Fibroblast of skin of back (primary cell): ENCODE results near the gene IL1R2.

ENCODE experiments used
- DNase-seq: peaks from one replicate; pipeline ENCODE4 v3.0.0-alpha.2; 2013

IL1R2 gene

DNA sequence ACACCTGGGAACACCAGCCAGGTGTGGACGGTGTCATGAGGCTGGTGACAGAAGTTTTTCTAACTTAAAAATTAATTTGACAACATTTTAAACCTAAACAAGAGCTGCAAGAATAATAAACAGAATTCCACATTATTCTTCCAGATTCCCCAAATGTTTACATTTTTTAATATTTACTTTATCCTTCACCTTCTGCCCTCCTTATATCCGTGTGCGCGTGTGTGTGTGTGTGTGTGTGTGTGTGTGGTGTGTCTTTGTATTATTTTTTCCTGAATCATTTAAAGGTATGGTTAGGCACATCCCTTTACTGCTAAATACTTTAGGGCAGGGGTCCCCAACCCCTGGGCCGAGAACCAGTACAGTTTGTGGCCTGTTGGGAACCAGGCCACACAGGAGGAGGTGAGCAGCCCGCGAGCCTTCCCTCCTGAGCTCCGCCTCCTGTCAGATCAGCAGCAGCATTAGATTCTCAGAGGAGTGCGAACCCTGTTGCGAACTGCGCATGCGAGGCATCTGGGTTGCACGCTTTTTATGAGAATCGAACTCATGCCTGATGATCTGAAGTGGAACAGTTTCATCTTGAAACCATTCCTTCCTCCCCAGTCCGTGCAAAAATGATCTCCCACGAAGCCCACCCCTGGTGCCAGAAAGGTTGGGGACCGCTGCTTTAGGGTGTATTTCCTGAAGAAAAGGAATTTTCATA, 16.4 kb upstream of the IL1R2 start:
- no peak for DNase-seq

DNA sequence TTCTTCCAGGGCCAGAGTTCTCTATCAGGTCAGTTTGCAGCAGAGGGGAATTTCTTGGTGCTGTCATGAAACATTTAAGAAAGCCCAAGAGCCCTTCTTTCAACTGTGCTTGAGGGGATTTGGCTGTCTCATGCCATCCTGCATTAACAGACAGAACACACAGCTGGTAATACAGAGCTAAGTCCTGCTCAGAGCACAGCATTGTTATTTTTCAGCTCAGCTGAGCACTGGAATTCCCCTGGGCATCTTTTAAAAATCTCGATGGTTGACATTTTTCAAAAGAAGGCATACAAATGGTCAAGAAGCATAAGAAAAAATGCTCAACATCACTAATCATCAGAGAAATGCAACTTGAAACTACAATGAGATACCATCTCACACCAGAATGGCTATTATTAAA, 14.9 kb upstream of the IL1R2 start:
- DNase-seq = peak; percentile 45

DNA sequence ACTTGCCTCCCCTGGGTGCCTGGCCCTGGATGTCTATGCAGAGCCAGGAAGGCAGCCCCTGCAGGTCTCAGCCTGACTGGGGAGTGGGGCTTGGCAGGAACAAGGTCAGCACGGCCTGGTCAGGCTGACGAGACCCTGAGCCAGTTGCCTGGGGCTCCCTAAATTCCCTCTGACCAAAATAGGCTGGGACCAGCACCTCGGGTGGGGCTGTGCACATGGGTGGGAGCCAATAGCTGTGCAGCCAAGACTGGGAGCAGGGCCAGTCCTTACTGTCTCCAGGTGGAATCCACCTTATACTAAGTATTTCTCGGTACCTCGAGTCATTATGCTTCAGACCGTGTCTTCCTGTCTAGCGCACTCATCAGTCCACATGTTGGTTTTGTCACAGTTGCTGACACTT, 11.4 kb upstream of the IL1R2 start:
- no peak for DNase-seq

DNA sequence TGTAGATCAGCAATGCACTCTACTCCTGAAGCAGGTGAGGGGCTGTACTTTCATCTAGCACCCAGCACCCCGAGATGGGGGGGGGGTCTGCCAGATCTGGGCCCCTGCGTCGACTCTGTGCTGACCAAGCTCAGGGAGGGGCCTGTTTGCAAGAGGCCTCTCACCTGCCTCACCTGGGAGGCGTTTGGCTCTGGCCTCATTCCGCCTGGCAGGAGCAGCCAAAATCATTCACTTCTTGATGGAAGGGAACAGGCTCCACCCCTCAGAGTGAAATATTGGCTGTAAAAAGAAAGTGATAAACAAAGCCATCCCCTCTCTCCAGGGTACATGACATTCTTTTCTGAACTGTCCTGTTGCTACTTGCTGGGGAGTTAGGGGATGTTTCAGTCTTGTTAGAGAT, 10.7 kb upstream of the IL1R2 start:
- no peak for DNase-seq

DNA sequence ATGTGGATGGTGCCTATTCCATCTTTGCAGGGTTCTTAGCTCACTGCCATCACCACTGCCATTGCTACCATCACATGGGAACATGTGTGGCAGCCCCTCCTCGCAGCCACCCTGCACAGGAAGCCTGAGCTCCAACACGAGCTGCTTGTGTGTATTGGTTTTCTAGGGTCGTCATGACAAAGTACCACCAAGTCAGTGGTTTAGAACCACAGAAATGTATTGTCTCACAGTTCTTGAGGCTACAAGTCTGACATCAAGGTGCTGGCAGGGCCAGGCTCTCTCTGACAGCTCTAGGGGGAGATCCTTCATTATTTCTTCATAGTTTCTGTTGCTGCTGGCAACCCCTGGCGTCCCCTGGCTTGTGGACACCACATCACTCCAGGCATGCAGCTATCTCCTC, 10.3 kb upstream of the IL1R2 start:
- DNase-seq = no peak

DNA sequence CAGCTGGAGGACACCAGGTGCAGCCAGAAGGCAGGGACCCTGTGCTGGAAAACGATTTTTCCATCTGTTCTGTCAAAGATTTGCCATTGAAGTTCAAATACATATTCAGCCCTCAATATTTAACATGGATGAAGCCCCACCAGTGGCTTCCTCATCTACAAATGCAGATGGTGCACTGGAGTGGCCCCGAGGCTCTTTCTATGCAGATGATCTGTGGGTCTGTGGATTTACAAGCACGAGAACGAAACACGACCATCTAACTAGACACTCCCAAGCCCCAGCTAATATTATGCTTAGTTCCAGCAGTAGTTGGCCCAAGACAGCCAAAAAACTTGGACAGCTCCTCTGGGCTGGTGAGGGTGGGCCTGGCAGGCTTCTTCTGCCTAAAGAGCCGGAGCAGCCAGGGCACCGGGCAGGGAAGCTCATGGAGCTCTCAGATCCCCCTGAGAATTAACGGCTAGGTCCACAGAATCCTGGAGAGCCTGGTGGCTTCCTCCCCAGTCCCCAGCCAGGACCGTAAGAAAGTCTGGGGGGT, 9.2 kb upstream of the IL1R2 start:
- DNase-seq = no peak

DNA sequence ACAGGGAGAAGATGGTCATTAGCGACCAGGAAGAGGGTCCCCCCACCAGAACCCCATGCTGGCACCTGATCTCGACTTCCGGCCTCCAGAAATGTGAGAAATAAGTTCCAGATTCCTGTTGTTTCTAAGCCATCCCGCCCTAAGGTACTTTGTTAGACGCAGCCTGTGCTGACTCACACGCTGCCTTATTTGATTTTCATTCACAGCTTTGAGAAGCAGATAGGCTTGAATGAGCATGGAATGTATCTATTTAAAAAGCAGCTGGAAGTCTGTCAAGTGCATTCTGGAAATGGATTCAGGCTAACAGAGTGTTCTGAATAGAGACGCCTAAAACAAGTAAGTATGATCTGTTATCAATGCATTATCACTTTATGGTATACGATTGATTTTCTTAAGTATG, 8.3 kb upstream of the IL1R2 start:
- peak; percentile 44 for DNase-seq

DNA sequence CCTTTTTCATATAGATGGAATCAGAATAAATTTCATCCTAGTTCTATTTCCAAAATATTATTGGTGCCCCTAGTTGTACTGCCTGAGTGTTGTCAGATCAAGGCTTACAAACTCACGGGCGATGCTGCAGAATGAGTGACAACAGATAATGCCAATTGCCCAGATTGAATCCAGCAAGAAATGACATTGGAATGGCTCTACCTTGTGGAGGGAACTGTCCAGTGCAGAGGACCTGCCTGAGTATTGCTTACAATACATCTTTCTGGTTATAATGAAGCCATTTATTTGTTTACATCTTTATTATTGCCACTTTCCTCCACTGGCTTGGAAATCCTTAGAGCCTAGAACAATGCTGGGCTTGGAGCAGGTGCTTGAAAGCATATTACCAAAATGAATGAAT, 7.8 kb upstream of the IL1R2 start:
- no peak for DNase-seq

DNA sequence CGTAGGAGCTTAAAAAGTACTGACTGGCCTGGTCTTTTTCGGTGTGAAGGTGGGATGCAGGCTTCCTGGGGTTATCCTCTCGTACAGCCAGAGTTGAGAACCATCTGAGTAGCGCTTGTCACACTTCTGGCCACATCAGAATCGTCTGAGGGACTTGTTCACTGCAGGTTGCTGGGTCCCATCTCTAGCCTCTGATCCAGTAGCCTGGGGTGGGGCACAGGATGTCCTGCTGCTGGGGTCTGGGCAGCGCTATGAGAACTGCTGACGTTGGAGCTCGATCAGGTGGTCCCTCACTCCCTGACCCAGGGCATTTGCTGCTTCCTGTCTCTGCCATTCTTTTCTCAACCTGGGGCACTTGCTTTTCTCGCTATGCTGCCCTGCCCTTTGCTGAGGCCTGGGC, 7.1 kb upstream of the IL1R2 start:
- DNase-seq = no peak

DNA sequence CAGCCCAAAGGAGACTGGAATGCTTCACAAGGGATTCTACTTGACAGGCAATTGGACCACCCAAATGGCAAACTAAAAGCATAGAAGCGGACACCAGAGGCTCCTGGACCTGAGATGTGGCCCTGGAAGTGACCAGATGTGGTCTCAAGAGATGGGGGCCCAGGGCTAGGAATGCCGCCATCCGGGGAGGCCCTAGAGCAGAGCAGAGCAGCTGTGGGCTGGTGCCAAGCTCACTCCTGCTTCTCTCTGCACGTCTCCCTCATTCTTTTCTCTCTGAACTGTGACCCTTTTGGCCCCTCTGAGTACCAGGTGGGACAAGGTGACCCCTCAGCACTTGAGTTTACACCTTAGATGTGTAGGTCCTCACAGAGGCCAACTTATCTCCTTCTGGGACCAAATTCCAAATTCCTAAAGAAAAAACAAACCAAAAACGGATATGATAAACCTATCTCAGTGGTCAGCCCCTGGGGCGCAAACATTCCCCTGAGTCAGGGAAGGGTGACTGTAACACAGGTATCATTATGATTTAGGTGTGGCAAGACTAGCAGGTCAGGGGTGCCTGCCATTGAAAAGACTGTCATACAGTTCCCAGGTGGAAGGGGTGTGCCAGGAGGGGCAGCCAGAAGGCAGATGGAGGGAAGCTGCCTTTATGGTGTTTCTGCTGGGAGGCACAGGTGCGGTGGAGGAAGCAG, 6.5 kb upstream of the IL1R2 start:
- no peak for DNase-seq

DNA sequence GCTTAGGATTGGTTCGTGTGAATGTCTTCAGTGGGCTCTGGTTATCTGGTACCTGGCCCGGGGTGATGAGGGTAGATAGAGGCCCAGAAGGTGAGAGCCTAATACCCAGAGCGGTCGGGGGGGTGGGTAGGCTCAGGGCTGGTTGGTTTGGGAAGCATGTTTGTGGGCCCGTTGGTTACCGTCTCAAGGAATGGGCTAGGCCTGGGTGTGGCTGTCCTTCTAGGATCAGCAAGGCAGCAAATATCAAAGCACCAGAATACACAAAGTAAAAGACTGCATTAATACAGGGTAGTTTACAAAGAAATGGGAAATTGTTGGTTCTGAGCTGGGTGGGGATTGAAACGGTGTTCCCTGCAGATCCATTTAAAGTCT, 6.0 kb upstream of the IL1R2 start:
- no peak for DNase-seq

DNA sequence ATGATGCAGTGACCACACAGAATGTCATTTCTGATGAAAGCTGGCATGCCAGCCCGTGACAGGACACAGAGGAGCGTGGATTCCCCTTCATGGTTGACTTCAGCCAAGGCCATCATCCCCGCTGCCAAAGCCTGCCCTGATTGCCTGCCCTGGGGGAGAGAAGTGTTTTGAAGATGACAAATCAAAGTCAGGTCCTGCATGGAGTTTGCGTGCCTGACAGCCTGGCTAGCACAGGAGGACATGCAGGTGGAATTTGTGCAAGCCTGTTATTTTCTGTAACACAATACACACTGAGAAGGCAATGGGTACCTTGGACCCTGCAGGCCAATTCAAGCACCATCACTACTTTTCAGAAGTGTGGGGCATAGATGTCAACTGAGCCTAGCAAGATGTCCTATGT, 5.4 kb upstream of the IL1R2 start:
- no peak for DNase-seq

DNA sequence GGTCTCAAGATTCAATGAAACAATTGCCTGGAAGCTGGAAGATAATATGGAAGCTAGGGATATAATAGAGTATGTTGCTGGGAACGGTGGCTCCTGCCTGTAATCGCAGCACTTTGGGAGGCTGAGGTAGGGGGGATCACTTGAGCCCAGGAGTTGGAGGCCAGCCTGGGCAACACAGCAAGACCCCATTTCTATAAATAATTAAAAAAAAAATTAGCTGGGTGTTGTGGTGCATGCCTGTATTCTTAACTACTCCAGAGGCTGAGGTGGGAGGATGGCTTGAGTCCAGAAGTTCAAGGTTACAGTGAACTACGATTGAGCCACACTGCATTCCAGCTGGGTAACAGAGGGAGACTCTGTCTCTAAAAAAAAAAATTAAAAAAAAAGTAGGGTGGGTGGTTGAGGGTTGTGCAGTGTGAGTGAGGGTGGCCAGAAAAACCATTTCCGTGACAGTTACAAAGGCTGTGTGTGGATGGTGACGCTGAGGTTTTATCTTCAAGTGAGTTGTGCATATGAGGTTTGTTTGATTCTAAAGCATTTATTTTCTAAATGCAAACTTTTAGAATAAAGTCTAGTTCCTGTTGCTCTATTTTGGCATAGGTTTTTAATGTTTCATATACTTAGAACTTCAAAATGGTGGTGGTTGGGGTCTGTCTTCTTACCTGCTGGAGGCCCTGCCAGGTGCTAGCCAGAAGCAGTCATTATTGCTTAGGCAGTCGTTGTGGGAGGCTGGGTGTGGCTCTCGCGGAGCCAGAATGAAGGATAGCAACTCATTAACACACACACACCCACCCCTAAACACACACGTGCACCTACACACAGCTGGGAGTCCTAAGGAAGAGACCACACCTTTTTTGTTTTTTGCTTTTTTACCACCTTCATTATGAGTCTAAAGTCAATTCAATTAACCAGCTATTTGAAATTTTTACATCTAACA, 4.7 kb upstream of the IL1R2 start:
- DNase-seq = no peak

DNA sequence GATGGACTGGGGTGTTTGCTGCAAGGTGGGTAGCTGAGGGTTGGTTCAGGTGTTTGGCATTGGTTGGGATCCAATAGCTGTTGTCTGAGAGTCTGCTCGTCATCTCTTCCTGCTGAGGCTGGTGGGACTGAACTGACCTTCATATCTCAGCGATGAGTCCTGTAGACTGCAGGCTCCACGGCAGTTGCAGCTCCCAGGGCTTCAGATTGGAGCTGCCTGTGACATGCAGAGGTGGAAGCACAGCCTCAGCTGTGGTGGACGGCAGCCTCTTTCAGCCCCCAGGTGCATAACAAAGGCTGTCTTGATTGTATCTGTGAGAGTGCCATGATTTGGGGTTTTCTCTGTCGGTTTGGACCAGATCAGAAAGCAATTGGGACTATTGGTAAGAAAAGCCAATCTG, 3.9 kb upstream of the IL1R2 start:
- DNase-seq = no peak

DNA sequence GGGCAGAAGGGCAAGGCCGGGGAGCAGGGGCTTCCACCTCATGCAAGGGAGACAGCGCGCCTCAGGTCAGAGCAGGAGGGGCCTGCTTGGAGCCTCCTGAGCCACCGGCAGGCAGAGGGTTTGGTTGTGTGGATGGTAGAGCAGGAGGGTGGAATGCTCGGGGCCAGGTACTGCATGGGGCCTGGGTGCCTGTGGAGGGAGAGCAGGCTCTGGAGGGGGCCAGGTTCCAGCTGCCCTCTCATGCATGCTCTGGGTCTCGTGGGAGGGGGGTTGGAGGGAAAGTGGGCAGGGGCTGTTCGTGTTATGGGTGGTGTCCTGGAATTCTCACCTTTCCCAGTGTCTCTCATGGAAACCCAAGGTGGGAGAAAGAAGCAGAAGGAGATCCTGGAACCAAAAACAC, 3.2 kb upstream of the IL1R2 start:
- no peak for DNase-seq

DNA sequence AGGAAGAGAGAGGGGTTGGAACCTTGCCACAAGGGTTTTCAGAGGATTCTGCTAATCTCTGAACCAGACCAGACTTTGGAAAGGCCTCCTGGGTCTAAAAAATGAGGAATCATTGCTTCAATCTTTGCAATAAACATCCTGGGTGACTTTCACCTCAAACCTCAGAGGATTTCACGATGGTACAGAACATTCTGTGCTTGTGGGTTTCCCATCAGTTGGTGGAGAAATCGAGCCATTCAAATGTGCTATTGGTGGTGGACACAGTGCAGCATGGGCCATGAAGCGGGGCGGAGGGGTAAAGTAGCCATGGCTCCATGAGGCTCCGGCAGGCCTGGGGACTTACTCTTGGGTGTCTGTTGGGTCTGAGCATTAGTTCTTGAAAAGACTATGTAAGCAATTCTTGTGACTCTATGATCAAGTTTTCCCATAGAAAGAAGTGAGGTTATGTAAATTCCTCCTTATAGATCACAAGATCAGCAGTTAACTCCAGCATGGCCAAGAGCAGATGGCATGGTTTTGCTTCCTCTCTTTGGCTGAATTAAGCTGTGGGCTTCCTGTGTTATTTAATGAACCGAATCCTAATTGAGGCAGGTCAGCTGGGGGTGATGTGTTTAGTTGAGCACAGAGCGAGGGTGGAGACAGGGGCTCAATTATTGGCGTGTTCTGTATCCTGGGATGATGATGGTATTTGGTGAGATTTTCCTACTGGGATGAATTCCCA, 1.9 kb upstream of the IL1R2 start:
- DNase-seq = no peak

DNA sequence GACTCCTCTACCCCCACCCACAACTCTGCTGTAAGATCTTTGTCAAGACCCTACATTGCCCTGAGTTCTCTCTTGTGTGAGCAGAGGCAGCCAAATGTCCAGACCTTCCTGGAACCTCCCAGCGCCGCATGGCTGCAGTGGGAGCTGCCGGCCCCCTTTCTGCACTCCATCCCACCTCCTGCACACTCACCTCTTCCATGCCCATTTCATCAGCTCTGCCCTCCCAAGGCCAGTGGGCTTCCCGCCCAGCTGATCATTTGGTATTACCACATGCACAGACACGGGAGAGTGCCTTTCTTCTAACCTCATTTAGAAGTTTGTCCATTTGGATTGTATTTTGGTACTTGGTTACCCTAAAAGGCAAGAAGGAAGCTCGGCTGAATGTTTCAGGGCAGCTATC, 2.0 kb downstream of the IL1R2 start:
- no peak for DNase-seq

DNA sequence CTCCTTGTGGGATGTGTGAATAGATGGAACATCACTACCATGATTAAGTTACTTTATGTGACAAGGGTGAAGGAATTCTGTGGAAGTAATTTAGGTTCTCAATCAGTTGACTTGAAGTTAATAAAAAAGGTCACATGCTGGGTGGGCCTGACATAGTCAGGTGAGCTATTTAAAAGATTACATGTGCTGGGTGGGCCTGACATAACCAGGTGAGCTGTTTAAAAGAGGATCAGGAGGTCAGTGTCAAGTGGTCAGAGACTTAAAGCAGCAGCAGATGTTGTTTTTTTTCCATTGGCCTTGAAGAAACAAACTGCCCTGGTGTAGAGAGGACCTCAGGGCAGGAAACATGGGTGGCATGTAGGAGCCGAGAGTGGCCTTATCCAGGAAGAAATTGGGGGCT, 3.3 kb downstream of the IL1R2 start:
- no peak for DNase-seq

DNA sequence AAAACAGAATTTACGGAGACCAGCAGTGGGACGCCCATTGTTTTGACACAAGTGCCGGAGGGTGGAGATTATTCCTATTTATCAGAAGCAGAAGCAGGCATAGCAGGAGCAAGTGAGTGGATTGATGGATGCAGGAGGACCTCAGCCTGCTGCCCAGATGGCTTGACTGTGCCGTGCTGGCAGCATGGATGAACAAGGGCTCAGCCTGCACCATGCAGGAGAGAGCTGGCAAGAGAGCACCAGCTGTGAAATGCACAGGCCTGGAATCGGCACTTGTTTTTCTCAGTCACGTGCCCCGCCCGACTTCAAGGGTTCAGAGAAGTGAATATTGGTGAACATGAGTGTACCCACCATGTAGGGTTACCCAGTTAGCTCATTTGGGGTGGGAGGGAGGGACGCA, 4.0 kb downstream of the IL1R2 start:
- no peak for DNase-seq

DNA sequence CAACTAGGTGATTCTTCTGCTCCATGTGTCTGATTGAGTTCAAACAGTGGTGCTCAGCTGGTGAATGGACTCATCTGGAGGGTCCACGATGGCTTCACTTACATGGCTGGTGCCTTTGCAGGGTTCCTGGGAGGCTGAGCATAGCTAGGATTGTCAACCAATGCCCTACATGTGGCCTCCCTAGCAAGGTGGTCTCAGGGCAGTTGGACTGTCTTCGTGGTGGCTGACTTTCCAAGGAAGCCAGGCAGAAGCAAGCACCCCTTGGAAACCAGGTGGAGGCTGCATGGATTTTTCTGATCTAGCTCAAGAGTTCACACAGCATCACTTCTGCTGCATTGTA, 6.8 kb downstream of the IL1R2 start:
- DNase-seq = no peak

DNA sequence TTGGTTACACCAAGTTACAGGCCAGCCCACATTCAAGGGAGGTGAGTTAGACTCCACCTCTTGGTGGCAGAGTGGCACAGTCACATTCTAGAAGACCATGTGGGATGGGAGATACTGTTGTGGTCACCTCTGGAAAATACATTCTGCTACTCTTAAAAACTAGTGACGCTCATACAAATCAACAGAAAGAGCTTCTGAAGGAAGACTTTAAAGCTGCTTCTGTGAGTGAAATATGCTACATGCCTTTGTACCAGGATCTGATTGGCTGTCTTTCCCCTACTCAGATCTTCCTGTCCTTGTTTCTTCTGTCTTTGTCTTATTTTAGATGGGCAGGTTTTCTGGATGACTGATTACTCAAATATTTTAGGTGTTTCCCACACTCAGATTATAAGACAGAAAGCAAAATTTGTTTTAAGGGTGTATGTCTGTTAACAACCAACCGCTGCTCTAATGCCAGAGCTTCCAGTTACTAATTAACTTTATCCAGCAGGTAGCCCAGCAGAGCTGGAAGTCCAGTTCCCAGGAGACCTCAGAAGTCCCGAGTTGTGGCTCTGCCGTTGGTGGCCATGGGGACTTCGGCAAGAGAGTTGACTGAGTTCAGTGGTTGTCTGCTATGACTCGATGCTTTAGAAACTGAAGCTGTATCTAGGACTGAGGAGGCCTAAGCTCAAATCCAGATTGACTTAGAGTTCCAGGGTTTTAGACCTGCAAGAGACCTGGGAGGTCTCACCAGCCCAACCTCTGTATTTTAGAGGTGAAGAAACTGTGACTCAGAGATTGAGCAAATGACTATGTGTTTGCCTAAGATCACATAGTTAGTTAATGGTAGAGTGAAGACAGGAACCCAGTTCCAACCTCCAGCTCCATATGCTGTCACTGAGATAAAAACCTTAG, 7.4 kb downstream of the IL1R2 start:
- DNase-seq = no peak

DNA sequence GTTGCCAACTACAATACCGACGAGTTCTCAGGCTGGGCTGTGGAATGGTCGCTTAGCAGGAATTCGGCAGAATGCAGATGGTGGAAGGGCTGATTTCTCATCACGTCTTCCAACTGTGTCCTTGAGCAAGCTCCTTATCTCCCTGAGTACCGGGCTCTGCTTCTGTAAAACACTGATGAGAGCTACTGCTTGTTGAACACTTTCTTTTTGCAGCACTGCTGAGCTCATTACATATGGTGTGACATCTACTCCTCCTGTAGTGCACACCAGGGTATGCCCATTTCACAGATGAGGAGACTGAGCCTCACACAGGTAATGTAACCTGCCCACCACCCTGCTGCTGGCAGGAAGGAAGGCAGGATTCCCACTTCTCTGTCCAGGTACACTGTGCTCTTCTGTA, 8.3 kb downstream of the IL1R2 start:
- DNase-seq = no peak
